GM12878 (cell line): ENCODE data around the gene ICE1. TPM values are rescaled to one million over a fixed set of nuclear protein-coding genes. Genes with fewer than 3 reads are reported as not detected.

Experiments
- BHLHE40 ChIP-seq, 2 experiments: fragments of 450-650 bp in 1 of 2; IDR thresholded peaks; 2 replicates each; pipeline ENCODE4 v1.6.1; 2011 to 2017; ENCODE audit warnings: low read depth in 2 of 2, borderline replicate concordance in 1 of 2, improper control_type of control experiment in 1 of 2, low read length in 1 of 2, mild to moderate bottlenecking in 1 of 2
- CTCF ChIP-seq, 3 experiments: IDR thresholded peaks in 2 of 3; conservative IDR thresholded peaks in 1 of 3; 2 replicates each; pipeline ENCODE4 v1.5.1; 2011; ENCODE audit warnings: low read depth in 3 of 3, low read length in 3 of 3, mild to moderate bottlenecking in 3 of 3, control low read depth in 2 of 3, moderate library complexity in 2 of 3, inconsistent platforms in 1 of 3, mixed read lengths in 1 of 3; ENCODE audit not compliant: control insufficient read depth in 2 of 3, insufficient read depth in 1 of 3; ENCODE audit errors: extremely low read depth in 1 of 3
- ELK1 ChIP-seq: IDR thresholded peaks from 2 replicates; pipeline ENCODE4 v1.6.1; 2012; ENCODE audit warnings: low read depth, low read length, improper control_type of control experiment
- IRF4 ChIP-seq: IDR thresholded peaks from 2 replicates; pipeline ENCODE4 v1.6.1; 2011; ENCODE audit warnings: low read depth, low read length
- JUNB ChIP-seq: IDR thresholded peaks from 2 replicates; pipeline ENCODE4 v1.6.1; 2016; ENCODE audit warnings: antibody characterized with exemption, mild to moderate bottlenecking
- MAX ChIP-seq: IDR thresholded peaks from 2 replicates; pipeline ENCODE4 v1.6.1; 2012; ENCODE audit warnings: low read depth, low read length, improper control_type of control experiment
- MLLT1 ChIP-seq: fragments of 450-650 bp; IDR thresholded peaks from 2 replicates; pipeline ENCODE4 v1.6.1; 2016; ENCODE audit warnings: mild to moderate bottlenecking
- MYB ChIP-seq: fragments of 150-350 bp; IDR thresholded peaks from 2 replicates; pipeline ENCODE4 v1.6.1; 2014; ENCODE audit warnings: mild to moderate bottlenecking, low read depth, low read length, borderline replicate concordance
- PAX8 ChIP-seq: fragments of 450-650 bp; IDR thresholded peaks from 2 replicates; pipeline ENCODE4 v1.6.1; 2017; ENCODE audit warnings: mild to moderate bottlenecking, moderate library complexity
- PML ChIP-seq: IDR thresholded peaks from 2 replicates; pipeline ENCODE4 v1.6.1; 2012; ENCODE audit warnings: low read length, inconsistent platforms
- RAD21 ChIP-seq: IDR thresholded peaks from 2 replicates; pipeline ENCODE4 v1.6.1; 2011; ENCODE audit warnings: mild to moderate bottlenecking, low read depth, low read length, moderate library complexity; ENCODE audit not compliant: insufficient read depth
- SIN3A ChIP-seq: IDR thresholded peaks from 2 replicates; pipeline ENCODE4 v1.6.1; 2012; ENCODE audit warnings: low read depth, low read length, improper control_type of control experiment
- SMC3 ChIP-seq: IDR thresholded peaks from 2 replicates; pipeline ENCODE4 v1.6.1; 2011; ENCODE audit warnings: low read length, improper control_type of control experiment, borderline replicate concordance
- SRF ChIP-seq, 2 experiments: IDR thresholded peaks; 2 replicates each; pipeline ENCODE4 v1.6.1; 2011; ENCODE audit warnings: low read depth in 2 of 2, low read length in 2 of 2, mild to moderate bottlenecking in 1 of 2, moderate library complexity in 1 of 2
- USF2 ChIP-seq: IDR thresholded peaks from 2 replicates; pipeline ENCODE4 v1.6.1; 2011; ENCODE audit warnings: low read depth, low read length, improper control_type of control experiment, borderline replicate concordance
- YBX1 ChIP-seq: fragments of 450-650 bp; IDR thresholded peaks from 2 replicates; pipeline ENCODE4 v1.6.1; 2016; ENCODE audit warnings: antibody characterized with exemption
- ZBTB11 ChIP-seq: fragments of 450-650 bp; formaldehyde crosslinking; IDR thresholded peaks from 2 replicates; pipeline ENCODE4 v1.5.0; 2022; ENCODE audit warnings: mild to moderate bottlenecking, missing genetic modification characterization
- polyA plus RNA-seq, 11 experiments: library from polyadenylated mRNA; depleted of rRNA in 4 of 11; unstranded in 6 of 11; stranded (reverse) in 5 of 11; fragments of >200 nt; fragmentation: Nextera tagmentation in 4 of 11; fragmentation: Illumina TruSeq in 1 of 11; extraction: Ambion mirVana in 4 of 11; extraction: Trizol in 1 of 11; gene quantifications; 1 replicate in 1 of 11; 2 replicates in 10 of 11; pipeline versions ENCODE4 v1.2.1 to v1.2.3, GENCODE V29; 2011 to 2016; ENCODE audit warnings: inconsistent platforms in 2 of 11, missing spikeins in 2 of 11, low read depth in 1 of 11
- total RNA-seq, 4 experiments: library from RNA; depleted of rRNA in 3 of 4; stranded (reverse); fragments of >200 nt in 3 of 4; fragmentation: Illumina TruSeq in 1 of 4; extraction: Trizol in 1 of 4; gene quantifications; 2 replicates each; pipeline versions ENCODE4 v1.2.1 to v1.2.3, GENCODE V29; 2013 to 2021

ICE1 gene
- total and polyA plus RNA-seq, 10 of the 15 experiments (the other 5 are each of a cell fraction or from before 2014, with no cell fraction given) = 3.8 to 31.4 (median 18.9) TPM

GRCh38 chr5:5492087-5492933 is 69.8 kb downstream of the ICE1 start (continued):
- no peak for TF ChIP-seq MLLT1
- peak; percentile 91 for TF ChIP-seq RAD21
- TF ChIP-seq PML = no peak
- no peak for TF ChIP-seq USF2
- TF ChIP-seq YBX1 = no peak
- no peak for TF ChIP-seq MAX
- no peak for TF ChIP-seq IRF4
- no peak for TF ChIP-seq SIN3A
- TF ChIP-seq MYB = no peak
- TF ChIP-seq CTCF (IDR thresholded peaks at IDR 0.05 in 2 of 3, conservative IDR thresholded peaks at IDR 0.05 in 1 of 3; ENCODE audit: control insufficient read depth in 2 of 3, extremely low read depth in 1 of 3, insufficient read depth in 1 of 3, low read depth in 3 of 3, low read length in 3 of 3) = peak; percentile 67 to 78 (median 78)
- no peak for TF ChIP-seq BHLHE40 (IDR thresholded peaks at IDR 0.05; ENCODE audit: borderline replicate concordance in 1 of 2, low read depth in 2 of 2, low read length in 1 of 2)
- peak in 1 of 2 experiments; percentile 32; a peak in 1 of 4 replicates for TF ChIP-seq SRF (IDR thresholded peaks at IDR 0.05; ENCODE audit: low read depth in 2 of 2, low read length in 2 of 2)
- no peak for TF ChIP-seq PAX8
- TF ChIP-seq JUNB = no peak
- TF ChIP-seq ZBTB11 (CRISPR knock-in tag) = no peak
- peak; percentile 60; the same call in 1 of the 2 replicates for TF ChIP-seq SMC3
- TF ChIP-seq ELK1 = no peak
